HL-60/S4 treated with phorbol 12-myristate 13-acetate at 8.2 ng/mL for 4 days and 3 days (cell line): ENCODE results near the gene HSPA1A.
"Not testable (repeated sequence)": the region's sequence is repeated elsewhere in the genome, so short reads cannot be mapped to it uniquely, and the experiment has no call there.

ENCODE experiments used
- in situ Hi-C: fragments of 300-500 bp; cut with MboI; formaldehyde crosslinking; loops from 2 replicates; pipeline ENCODE4 v1.15.0; 2022; ENCODE audit warnings: low sequenced_read_pairs

HSPA1A gene

GRCh38 chr6:31861150-31861549, 45.8 kb downstream of the HSPA1A start:
- in situ Hi-C loops: no loop called here

GRCh38 chr6:31861919-31862343, 46.6 kb downstream of the HSPA1A start:
- in situ Hi-C loops: no loop called here

GRCh38 chr6:31862344-31863235, 47.2 kb downstream of the HSPA1A start, which contains the start of gene NEU1:
TSS of gene NEU1 (minus strand) at chr6:31862821. CDS start at chr6:31862776, 45 bp downstream.
- in situ Hi-C loops: no loop called here

DNA sequence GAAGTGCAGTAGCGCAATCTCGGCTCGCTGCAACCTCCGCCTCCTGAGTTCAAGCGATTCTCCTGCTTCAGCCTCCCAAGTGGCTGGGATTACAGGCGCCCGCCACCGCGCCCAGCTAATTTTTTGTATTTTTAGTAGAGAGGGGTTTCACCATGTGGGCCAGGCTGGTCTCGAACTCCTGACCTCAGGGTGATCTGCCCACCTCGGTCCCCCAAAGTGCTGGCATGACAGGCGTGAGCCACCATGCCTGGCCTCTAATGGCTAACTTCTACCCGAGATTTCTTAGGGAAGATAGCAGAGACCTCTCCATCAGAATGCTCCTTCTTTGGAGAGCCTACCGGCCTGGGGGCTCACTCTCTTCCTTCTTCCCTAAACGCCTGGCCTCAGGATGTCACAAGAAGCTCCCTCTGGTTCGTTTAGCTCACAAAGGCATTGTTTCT, 48.8 kb downstream of the HSPA1A start:
- in situ Hi-C loops: not testable (repeated sequence)

DNA sequence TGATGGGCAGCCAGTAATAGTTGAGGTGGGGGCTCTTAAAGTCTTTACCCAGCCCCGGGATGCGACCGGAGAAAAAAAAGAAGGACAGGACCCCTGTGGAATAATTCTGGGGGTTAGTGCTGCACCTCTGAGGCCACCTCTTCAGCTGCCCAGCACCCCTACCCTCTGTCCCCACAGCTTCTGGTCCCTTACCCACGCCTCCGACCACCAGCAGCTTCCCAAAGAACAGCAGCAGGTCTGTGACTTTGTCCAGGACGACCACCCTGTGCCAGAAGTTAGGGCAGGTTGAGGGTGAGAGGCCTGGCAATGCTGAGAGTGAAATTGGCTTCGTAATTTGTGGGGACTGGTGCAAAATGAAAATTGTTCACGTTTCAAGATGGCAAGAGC, 49.5 kb downstream of the HSPA1A start:
- in situ Hi-C loops: no loop called here

DNA sequence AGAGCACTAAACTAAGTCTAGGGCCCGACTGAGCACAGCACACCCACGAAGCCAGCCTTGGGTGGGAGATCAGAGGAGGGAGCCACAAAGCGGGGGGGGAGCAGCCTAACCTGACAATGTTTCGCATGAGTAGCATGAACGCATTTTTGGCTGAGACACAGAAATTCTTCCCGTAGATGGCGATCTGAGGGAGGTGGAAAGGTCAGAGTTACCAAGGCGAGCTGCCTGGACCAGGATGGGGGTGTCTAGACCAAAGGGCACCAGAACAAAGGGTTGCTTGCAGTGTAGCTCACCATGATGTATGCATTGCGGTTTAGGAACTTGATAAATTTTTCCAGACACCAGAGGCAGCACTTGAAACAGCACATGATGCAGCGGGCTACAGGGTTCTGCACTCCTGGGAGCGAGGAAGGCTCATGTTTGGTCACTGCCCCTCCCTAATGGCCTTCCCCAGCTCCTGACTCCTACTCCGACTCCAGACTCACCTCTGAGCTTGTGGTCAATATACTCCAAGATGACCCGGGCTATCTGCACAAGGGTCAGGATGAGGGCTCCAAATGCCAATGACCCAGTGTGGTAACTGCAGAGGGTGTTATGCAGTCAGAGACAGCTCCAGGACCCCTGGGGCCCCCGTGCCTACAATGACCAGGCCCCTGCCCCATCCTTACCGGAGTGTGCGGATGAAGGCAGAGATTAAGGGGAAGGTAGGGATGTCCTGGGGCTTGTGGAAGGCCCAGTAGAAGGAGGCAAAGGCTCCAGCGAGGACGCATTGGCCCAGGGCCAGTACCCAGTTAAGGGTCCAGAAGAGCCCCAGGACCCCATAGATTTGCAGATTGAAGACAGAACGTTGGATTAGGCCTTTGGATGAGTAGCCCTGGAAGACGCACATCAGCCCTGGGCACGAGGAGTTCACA, 50.1 kb downstream of the HSPA1A start:
- in situ Hi-C loops: no loop called here
